ENCODE data around the gene NUCB2. TPM values are rescaled to one million over a fixed set of nuclear protein-coding genes. Genes with fewer than 3 reads are reported as not detected.
"Not testable (repeated sequence)": the region's sequence is repeated elsewhere in the genome, so short reads cannot be mapped to it uniquely, and the experiment has no call there.

Gene NUCB2
- total RNA-seq, result 38.5 and 38.7 TPM in 2 replicates

DNA sequence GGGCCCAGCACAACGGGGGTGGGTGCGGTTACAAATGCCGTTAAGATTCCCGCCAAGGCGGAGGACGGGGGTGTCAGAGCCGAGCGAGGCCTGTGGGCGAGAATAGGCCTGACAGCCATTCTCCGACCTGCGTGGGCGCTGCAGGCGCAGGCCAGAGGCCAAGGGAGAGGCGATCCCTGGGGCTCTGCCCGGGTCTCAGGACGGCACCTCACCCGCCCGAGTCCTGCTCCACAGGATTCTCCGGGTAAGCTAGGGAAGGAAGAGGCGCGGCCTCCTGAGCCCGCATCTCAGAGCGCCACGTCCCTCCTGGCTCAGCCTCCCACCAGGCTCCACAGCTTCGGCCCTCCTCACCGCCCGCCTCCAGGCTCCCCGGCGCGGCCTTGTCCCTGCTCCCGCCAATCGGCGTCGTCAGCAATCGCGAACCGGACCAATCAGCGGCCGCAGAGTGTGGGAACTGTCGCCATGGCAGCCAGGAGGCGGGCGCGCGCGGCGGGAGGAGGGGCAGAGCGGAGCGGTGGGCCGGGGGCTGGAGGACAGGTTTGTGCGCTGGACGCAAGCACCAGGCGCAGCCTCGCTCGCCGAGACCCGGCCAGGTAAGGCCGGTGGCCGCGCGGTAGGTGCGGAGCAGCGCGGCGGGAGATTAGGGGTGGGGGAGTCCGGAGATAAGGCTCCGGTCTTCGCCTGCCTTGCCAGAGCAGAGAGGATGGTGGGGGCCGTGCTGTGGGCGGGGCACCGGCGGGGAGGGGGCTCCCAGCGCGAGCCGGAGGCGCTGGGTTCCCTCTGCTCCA is at the start of gene NUCB2:
TSS of gene NUCB2 (plus strand) at position 504 of the 788 bp plus-strand sequence. CDS start 18,585 bp downstream, outside the sequence.
- peak; percentile 82 for DNase-seq (ENCODE audit: low read depth)

DNA sequence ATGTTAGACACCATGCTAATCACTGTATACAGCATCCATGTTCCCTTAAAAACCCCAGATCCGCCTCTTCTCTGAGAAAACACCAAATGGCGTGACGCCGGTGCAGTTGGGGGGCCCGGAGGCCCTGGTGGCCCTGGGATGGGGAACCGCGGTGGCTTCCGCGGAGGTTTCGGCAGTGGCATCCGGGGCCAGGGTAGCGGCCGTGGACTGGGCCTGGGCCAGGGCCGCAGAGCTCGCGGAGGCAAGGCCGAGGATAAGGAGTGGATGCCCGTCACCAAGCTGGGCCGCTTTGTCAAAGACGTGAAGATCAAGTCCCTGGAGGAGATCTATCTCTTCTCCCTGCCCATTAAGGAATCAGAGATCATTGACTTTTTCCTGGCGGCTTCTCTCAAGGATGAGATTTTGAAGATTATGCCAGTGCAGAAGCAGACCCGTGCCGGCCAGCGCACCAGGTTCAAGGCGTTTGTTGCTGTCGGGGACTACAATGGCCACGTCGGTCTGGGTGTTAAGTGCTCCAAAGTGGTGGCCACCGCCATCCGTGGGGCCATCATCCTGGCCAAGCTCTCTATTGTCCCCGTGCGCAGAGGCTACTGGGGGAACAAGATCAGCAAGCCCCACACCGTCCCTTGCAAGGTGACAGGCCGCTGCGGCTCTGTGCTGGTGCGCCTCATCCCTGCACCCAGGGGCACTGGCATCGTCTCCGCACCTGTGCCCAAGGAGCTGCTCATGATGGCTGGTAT is 48.2 kb upstream of the NUCB2 start:
- not testable (repeated sequence) for DNase-seq (ENCODE audit: low read depth)

DNA sequence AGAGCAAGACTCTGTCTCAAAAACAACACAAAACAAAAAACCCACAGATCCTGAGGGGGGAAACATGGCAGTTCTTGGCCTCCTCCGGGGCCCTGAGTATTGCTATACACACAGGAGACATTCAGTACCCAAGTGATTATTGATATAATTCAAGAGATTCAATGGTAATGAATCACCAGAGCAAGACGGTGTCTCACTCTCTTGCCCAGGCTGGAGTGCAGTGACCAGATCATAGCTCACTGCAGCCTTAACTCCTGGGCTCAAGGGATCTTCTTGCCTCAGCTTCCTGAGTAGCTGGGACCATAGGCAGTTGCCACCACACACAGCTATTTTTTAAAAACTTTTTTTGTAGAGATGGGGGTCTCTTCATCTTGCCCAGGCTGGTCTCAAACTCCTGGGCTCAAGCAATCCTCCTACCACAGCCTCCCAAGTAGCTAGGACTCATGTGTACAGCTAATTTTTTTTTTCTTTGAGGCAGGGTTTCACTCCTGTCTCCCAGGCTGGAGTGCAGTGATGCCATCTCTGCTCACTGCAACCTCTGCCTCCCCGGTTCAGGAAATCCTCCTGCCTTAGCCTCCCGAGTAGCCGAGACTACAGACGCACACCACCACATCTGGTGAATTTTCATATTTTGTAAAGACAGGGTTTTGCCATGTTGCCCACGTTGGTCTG is 46.9 kb upstream of the NUCB2 start:
- DNase-seq (ENCODE audit: low read depth), result no peak

DNA sequence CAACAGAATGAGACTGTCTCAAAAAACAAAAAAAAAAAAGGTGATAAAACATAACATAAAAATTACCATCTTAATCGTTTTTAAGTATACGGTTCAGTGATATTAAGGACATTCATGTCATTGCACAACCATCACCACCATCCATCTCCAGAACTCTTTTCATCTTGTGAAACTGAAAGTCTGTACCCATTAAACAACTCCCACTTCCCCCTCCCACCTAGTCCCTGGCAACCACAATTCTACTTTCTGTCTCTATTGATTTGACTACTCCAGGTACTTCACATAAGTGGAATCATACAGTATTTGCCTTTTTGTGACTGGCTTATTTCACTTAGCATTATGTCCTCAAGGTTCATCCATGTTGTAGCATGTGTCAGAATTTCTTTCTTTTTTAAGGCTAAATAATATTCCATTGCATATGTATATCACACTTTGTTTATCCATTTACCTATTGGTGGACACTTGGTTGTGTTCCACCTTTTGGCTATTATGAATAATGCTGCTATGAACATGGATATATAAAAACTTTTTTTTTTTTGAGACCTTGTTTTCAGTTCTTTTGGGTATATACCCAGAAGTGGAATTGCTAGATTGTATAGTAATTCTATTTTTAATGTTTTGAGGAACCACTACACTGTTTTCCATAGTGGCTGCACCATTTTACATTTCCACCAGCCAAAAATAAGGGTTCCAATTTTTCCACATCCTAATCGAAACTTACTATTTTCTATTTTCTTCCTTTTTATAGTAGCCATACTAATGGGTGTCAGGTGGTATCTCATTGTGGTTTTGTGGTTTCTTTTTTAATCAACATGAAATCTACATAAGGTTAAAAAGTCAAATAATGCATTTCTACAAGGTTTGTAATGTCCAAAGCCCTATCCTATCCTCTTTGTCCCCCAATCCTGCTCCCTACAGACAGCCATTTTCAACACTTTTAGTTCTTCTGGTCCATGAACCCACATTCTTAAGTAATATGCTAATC is 45.4 kb upstream of the NUCB2 start:
- DNase-seq (ENCODE audit: low read depth), result no peak

DNA sequence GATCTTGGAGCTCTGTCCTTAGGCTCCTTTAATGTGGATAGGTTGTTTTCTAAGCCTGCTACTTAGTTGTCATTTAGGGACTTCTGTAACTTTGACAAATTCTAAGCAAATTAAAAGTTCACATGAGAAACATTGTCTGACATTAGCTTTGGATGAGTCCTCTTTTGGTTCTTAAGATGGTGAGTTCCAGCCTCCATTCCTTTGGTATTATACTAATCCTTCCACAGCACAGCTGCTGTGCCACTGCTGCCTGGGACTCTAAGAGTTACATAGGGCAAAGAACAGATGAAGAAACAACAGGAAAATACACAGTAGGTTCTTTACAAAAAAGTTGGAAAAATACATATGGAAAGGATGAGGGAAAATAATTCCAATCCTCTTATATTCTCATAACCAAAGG is 43.4 kb upstream of the NUCB2 start:
- no peak for DNase-seq (ENCODE audit: low read depth)

DNA sequence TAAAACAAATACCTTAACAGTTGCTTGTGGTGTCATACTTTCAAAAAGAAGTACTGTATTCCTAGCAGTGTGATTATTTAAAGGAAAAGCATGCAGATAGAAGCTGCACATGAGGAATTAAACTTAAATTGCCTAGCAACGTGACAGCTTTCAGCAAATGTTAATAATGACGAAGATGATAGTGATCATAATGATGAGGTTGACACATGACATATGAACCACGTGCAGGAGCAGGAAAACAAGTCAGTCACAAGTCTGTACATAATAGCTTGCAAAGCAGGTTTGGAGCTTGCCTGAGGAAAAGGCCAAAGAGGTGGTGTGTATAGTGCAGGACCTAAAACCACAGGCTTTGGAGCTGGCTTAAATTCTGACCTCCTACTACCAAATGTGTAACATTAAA is 38.2 kb upstream of the NUCB2 start:
- DNase-seq (ENCODE audit: low read depth), result peak; percentile 35

DNA sequence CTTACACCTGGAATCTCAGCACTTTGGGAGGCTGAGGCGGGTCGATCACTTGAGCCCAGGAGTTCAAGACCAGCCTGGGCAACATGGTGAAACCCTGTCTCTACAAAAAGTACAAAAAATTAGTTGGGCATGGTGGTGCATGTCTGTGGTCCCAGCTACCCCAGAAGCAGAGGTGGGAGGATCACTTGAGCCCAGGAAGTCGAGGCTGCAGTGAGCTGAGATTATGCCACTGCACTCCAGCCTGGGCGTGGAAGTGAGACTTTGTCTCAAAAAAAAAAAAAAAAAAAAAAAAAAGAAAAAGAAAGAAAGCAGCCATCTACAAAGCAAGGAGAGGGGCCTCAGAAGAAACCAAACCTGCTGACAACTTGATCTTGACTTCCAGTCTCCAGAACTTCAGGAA is 36.6 kb upstream of the NUCB2 start:
- DNase-seq (ENCODE audit: low read depth), result not testable (repeated sequence)

DNA sequence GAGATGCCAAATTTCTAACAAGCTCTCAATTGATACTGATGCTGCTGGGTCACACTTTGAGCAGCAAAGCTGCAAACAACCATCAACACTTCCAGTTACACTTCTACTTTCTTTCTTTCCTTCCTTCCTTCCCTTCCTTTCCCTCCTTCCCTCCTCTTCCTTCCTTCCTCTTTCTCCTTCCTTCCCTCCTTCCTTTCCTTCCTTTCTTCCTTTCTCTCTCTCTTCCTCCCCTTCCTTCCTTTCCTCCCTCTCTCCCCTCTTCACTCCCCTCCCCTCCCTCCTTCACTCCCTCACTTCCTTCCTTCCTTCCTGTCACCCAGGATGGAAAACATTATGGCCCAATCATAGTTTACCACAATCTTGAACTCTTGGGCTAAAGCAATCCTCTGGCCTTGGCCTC is 35.8 kb upstream of the NUCB2 start:
- DNase-seq (ENCODE audit: low read depth), result no peak

DNA sequence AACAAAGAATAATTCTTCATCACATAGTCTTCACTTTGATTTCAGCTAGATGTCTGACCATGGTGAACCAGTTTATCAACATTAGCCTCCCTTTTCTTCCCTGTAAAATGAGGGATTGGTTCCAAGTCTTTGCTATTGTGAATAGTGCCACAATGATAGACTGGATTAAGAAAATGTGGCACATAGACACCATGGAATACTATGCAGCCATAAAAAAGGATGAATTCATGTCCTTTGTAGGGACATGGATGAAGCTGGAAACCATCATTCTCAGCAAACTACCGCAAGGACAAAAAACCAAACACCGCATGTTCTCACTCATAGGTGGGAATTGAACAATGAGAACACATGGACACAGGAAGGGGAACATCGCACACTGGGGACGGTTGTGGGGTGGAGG is 33.6 kb upstream of the NUCB2 start:
- DNase-seq (ENCODE audit: low read depth), result not testable (repeated sequence)

DNA sequence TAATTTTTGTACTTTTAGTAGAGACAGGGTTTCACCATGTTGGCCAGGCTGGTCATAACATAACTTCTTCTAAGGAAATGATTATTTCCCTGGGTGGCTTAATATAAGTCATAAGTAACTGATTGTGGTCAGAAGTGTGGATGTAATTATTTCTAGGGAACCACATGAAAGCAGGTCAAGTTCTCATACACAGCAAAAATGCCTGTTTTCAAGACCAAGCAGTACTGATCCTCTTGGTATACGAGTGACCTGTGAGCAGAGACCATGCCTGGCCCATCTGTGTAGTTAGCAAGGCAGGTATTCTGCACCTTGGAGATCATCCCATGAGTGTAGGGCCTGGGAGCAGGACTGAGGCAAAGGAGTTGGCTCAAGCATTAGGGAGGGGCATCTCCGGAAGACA is 32.5 kb upstream of the NUCB2 start:
- DNase-seq (ENCODE audit: low read depth), result peak; percentile 25

DNA sequence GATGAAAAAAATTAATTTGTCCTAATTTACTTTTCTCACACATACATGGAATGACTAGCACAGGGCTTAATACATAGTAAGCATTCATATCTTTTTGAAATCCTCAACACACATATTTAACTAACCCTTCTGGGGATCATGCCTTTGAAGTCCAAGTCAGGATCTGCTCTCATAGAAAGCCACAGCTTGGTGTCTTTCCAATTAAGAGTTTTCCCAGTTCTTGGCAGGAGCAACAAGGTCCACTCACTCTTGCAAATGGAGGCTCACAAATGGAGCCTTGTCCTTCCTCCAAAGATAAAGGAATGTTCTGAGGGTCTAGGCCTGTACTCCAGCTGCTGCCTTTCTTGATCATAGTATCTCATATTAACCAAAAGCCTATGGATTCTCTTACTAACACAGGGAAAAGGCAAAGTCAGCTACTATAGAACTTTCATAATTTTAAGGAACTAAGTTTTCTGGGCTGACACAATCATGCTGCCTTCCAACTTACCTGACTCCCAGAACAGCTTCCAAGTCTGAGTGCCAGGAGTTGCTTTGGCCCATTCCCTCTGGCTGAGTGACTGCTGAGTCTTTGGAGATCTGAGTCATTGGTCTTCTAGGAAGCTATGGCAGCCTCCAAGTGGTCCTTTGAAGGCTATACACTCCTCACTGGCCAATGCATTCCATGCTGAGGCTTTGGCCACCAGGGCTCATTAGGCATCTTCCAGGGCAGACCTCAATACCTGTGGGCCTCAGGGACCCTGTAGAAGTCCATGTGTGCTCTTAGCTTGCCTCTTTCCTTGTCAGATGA is 25.8 kb upstream of the NUCB2 start:
- DNase-seq (ENCODE audit: low read depth), result no peak

DNA sequence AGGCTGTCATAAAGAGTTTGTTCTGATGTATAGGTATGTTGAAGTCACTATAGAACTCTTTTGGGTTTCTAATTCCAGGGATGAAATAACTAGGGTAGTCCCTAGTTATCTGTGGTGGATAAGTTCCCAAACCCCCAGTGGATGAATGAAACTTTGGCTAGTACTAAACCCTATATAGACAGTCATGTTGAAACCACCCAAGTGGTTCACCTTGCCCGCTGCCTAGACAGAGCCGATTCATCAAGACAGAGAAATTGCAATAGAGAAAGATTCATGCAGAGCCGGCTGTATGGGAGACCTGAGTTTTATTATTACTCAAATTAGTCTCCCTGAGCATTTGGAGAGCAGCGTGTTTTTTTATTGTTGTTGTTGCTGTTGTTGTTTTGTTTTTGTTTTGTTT is 23.8 kb upstream of the NUCB2 start:
- no peak for DNase-seq (ENCODE audit: low read depth)

DNA sequence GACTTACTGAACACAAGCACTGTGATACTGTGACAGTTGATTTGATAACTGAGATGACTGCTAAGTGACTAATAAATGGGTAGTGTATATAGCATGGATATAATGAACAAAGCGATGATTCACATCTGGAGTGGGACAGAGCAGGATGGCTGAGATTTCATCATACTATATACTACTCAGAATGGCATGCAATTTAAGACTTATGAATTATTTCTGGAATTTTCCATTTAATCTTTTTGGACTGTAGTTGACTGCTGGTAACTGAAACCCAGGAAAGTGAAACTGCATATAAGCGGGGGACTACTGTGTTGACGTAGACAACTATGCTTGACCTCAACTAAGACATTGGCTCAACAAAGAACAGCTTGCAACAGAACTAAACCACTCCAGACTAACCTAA is 20.0 kb upstream of the NUCB2 start:
- peak; percentile 7 for DNase-seq (ENCODE audit: low read depth)

DNA sequence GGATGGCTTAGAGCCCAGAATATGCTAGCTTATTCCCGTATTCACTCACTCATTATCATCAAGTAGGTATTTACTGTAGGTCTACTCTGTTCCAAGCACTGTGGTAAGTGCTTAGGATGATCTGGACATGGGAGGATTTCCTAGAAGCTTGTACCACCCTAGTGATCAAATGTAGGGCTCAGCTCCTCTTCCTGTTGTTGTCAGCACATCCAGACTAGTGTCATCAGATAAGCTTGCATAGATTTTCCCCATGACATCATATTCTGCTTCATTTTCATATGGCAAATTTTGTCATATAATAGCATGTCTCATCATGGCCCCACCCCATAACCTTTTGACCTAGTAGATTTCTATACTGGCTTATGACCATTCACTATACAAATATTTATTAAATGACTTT is 19.3 kb upstream of the NUCB2 start:
- no peak for DNase-seq (ENCODE audit: low read depth)

DNA sequence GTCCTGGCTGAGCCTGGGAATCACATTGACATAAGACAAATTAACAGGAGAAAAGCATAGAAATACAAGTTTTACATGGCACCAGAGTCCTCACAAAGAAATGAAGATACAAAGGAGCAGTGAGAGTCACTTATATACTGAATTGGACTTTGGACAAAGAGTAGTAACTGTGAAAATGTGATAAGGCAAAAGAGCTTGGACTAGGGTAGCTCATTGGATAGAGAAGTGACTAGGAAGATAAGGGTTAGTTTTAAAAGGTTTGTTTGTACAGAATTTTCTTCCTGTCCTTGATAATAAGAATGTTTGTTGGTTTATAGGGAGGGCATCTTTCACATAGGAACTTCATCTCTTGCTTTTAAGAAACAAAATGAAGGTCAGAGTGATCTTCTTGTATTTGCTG is 17.9 kb upstream of the NUCB2 start:
- no peak for DNase-seq (ENCODE audit: low read depth)

DNA sequence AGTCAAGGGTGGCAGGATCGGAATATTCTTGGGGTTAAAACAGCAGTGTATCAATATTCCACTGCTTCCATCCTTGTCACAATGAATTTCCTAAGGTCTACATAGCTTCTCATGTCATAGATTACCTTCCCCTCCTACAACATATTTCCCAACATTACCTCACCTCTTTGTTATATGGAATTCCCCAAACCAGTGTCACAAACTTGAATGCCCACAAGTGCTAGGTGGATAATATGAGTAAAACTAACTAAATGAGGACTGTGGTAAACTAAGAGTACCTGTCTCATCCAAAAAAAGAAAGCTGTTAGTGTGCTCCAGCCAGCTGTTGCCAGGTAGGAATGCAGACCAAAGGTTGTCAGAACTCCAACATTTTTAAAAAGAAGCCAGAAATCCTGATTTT is 17.0 kb upstream of the NUCB2 start:
- DNase-seq (ENCODE audit: low read depth), result no peak

DNA sequence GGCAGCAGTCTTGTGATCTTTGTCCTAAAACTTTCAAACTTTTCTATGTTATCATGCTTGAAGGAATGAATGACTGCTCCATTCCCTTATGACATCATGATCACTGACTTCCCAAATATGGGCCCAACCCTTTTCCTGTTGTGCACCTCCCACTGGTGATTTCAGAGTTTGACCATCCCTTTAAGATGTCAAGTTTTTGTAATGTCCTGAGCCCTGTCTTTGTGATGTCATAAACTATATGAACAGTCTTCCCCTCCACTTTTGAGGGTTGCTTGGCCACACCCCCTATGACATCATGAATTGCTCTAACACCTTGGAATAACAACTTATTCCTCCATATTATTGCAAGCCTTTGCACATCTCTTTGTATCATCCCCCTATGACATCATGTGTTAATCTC is 16.5 kb upstream of the NUCB2 start:
- no peak for DNase-seq (ENCODE audit: low read depth)

DNA sequence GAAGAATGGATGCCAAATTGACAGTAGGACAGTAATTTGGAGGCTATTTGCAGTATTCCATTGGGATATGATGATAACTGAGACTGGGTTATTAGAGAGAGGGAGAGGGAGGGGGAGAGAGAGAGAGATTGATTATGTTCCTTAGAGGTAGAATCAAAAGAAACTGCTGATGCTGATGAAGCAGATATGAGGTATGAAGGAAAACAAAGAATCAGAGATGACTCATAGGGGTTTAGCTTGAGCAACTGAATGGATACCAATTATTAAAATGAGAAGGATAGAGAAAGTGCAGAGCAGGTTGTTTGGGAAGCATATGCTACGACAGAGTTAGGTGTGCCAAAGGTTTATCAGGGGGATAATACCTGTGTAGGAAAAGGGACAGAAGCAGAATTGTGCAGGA is 12.8 kb upstream of the NUCB2 start:
- DNase-seq (ENCODE audit: low read depth), result peak; percentile 58

DNA sequence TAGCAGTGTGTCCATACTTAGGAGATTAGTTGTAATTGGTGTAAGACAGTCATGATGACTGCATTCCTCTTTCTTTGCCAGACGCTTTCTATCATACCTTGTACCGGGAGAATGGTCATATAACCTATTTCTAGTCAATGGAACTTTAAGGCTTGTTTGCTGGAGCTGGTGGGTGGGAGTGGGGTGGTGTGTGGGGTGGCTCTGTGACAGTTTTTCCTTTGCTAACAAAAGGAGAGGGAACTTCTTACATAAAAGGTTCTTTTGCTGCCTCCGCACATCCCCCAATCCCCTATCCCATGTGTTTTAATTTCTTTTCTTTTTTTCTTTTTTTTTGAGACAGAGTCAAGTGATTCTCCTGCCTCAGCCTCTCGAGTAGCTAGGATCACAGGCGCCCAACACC is 9.8 kb upstream of the NUCB2 start:
- no peak for DNase-seq (ENCODE audit: low read depth)

DNA sequence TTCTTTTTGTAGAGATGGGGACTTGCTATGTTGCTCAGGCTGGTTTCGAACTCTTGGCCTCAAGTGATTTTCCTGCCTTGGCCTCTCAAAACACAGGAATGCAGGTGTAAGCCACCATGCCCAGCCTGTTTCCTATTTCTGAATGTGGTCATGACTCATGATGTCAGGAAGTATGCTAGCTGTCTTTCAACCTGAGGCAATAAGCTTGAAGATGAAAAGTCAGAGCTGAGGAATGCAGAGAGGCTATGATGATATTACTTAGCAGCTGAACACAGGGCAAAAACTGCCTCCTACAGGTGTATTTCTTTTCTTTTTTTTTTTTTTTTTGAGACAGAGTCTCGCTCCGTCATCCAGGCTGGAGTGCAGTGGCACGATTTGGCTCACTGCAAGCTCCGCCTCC is 9.0 kb upstream of the NUCB2 start:
- DNase-seq (ENCODE audit: low read depth), result peak; percentile 74

DNA sequence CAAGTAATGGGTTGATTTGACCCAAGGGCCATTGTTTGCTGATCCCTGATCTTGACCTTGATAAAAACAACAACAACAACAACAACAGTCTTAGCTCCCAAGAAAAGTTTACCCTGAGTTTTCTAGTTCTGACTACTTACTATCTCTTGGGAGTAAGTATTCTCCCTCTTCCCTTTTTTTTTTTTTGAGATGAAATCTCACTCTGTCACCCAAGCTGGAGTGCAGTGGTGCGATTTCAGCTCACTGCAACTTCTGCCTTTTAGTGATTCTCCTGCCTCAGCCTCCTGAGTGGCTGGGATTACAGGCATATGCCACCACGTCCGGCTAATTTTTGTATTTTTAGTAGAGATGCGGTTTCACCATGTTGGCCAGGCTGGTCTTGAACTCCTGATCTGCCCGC is 8.0 kb upstream of the NUCB2 start:
- DNase-seq (ENCODE audit: low read depth), result not testable (repeated sequence)
